HCT116 (cell line): ENCODE data around the gene BMERB1. TPM values are rescaled to one million over a fixed set of nuclear protein-coding genes. Genes with fewer than 3 reads are reported as not detected.

Source experiments
- ATAC-seq: fragments of 200-7000 bp; cut with Tn5 transposase; 2 replicates; pipeline ENCODE4 v1.9.1; 2020; ENCODE audit warnings: mild to moderate bottlenecking, moderate library complexity
- BruUV-seq: library from RNA; stranded (reverse); fragments of 400-500 nt; replicated peaks from 2 replicates; lab custom pipeline; 2021; lab: Mats Ljungman, UMichigan
- CTCF ChIA-PET: fragments of 300-600 bp; sonication (Branson Sonifier 250); formaldehyde crosslinking; loops from one replicate; lab custom pipeline; 2021; ENCODE audit warnings: antibody characterized with exemption; lab: Charles Lee
- POLR2A ChIA-PET: fragments of 300-600, 350-600 bp; sonication (Branson Sonifier 250); formaldehyde crosslinking; loops from one replicate; lab custom pipeline; 2021; ENCODE audit warnings: antibody characterized with exemption; lab: Charles Lee
- RAD21 ChIA-PET, 2 experiments: fragments of 300-600 bp; sonication (Branson Sonifier 250); formaldehyde crosslinking; loops; one replicate each; lab custom pipeline; 2023; ENCODE audit warnings: low total read pairs in 2 of 2; ENCODE audit not compliant: uncharacterized antibody in 2 of 2, unreplicated experiment in 2 of 2, low non-redundant PET in 1 of 2; lab: Charles Lee
- DNase-seq: peaks from one replicate; pipeline ENCODE4 v3.0.0-alpha.2; 2010; ENCODE audit warnings: low read depth, low spot score
- H2AFZ ChIP-seq: fragments of 200-600 bp; shearing (Covaris generic), sonication (generic); 2 replicates; pipeline ENCODE4 v1.6.1; 2017; ENCODE audit warnings: low read depth, mixed run types, mixed read lengths, antibody characterized with exemption, low read length; ENCODE audit not compliant: poor library complexity, severe bottlenecking
- H3K27ac ChIP-seq: 2 replicates; pipeline ENCODE4 v1.5.1; 2012; ENCODE audit warnings: low read depth, low read length
- H3K27me3 ChIP-seq: fragments of 200-600 bp; sonication (generic); 2 replicates; pipeline ENCODE4 v1.6.1; 2016; ENCODE audit warnings: mixed run types, low read length, mixed read lengths; ENCODE audit not compliant: insufficient read depth
- H3K36me3 ChIP-seq, 2 experiments: fragments of 200-500 bp in 1 of 2; fragments of 200-600 bp in 1 of 2; sonication (Bioruptor generic) in 1 of 2; sonication (generic) in 1 of 2; 2 replicates each; pipeline versions ENCODE4 v1.5.1 to v1.6.1; 2014 to 2016; ENCODE audit warnings: low read length in 2 of 2, inconsistent platforms in 1 of 2, mixed read lengths in 1 of 2, mixed run types in 1 of 2; ENCODE audit not compliant: insufficient read depth in 2 of 2, control insufficient read depth in 1 of 2
- H3K4me1 ChIP-seq, 2 experiments: fragments of 200-600 bp in 1 of 2; sonication (generic) in 1 of 2; 2 replicates each; pipeline versions ENCODE4 v1.5.1 to v1.6.1; 2012 to 2017; ENCODE audit warnings: low read length in 2 of 2, inconsistent platforms in 1 of 2, mild to moderate bottlenecking in 1 of 2, mixed read lengths in 1 of 2, mixed run types in 1 of 2, moderate library complexity in 1 of 2; ENCODE audit not compliant: insufficient read depth in 2 of 2, control insufficient read depth in 1 of 2
- H3K4me2 ChIP-seq: fragments of 200-600 bp; sonication (generic); 2 replicates; pipeline ENCODE4 v1.6.1; 2017; ENCODE audit warnings: mixed run types, low read length, mixed read lengths
- H3K4me3 ChIP-seq, 2 experiments: fragments of 200-600 bp in 1 of 2; sonication (generic) in 1 of 2; replicated peaks in 1 of 2; 2 replicates each; pipeline ENCODE4 v1.5.1; 2011 to 2016; ENCODE audit warnings: low read length in 2 of 2, control low read depth in 1 of 2, low read depth in 1 of 2, mild to moderate bottlenecking in 1 of 2, mixed read lengths in 1 of 2, mixed run types in 1 of 2
- H3K79me2 ChIP-seq: fragments of 200-600 bp; sonication (generic); 2 replicates; pipeline ENCODE4 v1.6.1; 2017; ENCODE audit warnings: mild to moderate bottlenecking, mixed run types, low read length, moderate library complexity, mixed read lengths; ENCODE audit not compliant: insufficient read depth
- H3K9ac ChIP-seq: fragments of 200-600 bp; sonication (generic); 2 replicates; pipeline ENCODE4 v1.6.1; 2016; ENCODE audit warnings: low read length, mixed read lengths
- H3K9me2 ChIP-seq: fragments of 200-600 bp; sonication (generic), shearing (Covaris generic); 2 replicates; pipeline ENCODE4 v1.6.1; 2017; ENCODE audit warnings: mixed run types, mild to moderate bottlenecking, moderate library complexity; ENCODE audit not compliant: insufficient read depth
- H3K9me3 ChIP-seq, 2 experiments: fragments of 200-500 bp in 1 of 2; fragments of 200-600 bp in 1 of 2; sonication (Bioruptor generic) in 1 of 2; sonication (generic) in 1 of 2; 2 replicates each; pipeline ENCODE4 v1.6.1; 2014 to 2017; ENCODE audit warnings: low read length in 2 of 2, mixed read lengths in 2 of 2, inconsistent platforms in 1 of 2, low read depth in 1 of 2, mild to moderate bottlenecking in 1 of 2, mixed run types in 1 of 2, moderate library complexity in 1 of 2; ENCODE audit not compliant: control insufficient read depth in 1 of 2, insufficient read depth in 1 of 2
- H4K20me1 ChIP-seq: fragments of 200-600 bp; sonication (generic), shearing (Covaris generic); 2 replicates; pipeline ENCODE4 v1.6.1; 2017; ENCODE audit warnings: mixed run types, mild to moderate bottlenecking, moderate library complexity; ENCODE audit not compliant: insufficient read depth
- CBX3 ChIP-seq: IDR thresholded peaks from 2 replicates; pipeline ENCODE4 v1.6.1; 2012; ENCODE audit warnings: low read depth
- CEBPB ChIP-seq: IDR thresholded peaks from 2 replicates; pipeline ENCODE4 v1.6.1; 2012; ENCODE audit warnings: low read depth
- EGR1 ChIP-seq: IDR thresholded peaks from 2 replicates; pipeline ENCODE4 v1.6.1; 2012; ENCODE audit warnings: low read depth
- ELF1 ChIP-seq: IDR thresholded peaks from 2 replicates; pipeline ENCODE4 v1.6.1; 2012; ENCODE audit warnings: low read depth, borderline replicate concordance
- EZH2 ChIP-seq: fragments of 200-600 bp; sonication (generic); IDR thresholded peaks from 2 replicates; pipeline ENCODE4 v1.6.1; 2017; ENCODE audit warnings: antibody characterized with exemption, mixed run types
- JUND ChIP-seq: IDR thresholded peaks from 2 replicates; pipeline ENCODE4 v1.6.1; 2012
- POLR2A ChIP-seq: IDR thresholded peaks from 2 replicates; pipeline ENCODE4 v1.7.0; 2011; ENCODE audit warnings: borderline replicate concordance; ENCODE audit not compliant: insufficient read depth, insufficient read length; ENCODE audit errors: extremely low read depth
- RAD21 ChIP-seq: IDR thresholded peaks from 2 replicates; pipeline ENCODE4 v1.6.1; 2012; ENCODE audit warnings: low read depth, mild to moderate bottlenecking
- SIN3A ChIP-seq: IDR thresholded peaks from 2 replicates; pipeline ENCODE4 v1.6.1; 2012; ENCODE audit warnings: low read depth
- SP1 ChIP-seq: IDR thresholded peaks from 2 replicates; pipeline ENCODE4 v1.6.1; 2012; ENCODE audit warnings: low read depth
- YY1 ChIP-seq: IDR thresholded peaks from 2 replicates; pipeline ENCODE4 v1.6.1; 2011; ENCODE audit warnings: low read length, low read depth, moderate library complexity, mild to moderate bottlenecking; ENCODE audit not compliant: insufficient replicate concordance; ENCODE audit errors: extremely low read depth
- ZFX ChIP-seq: fragments of 450-650 bp; IDR thresholded peaks from 2 replicates; pipeline ENCODE4 v1.6.1; 2017
- intact Hi-C: fragments of 100-400 bp; cut with micrococcal nuclease; formaldehyde crosslinking; loops from 2 replicates; pipeline ENCODE4 v1.10.0; 2022
- total RNA-seq: library from RNA; stranded (reverse); gene quantifications from one replicate; pipeline ENCODE4 v1.2.1, GENCODE V29; 2021; ENCODE audit not compliant: unreplicated experiment
- TF ChIP-seq, protein P1 (sequence below): IDR thresholded peaks from 2 replicates; pipeline ENCODE4 v1.6.1; 2011; ENCODE audit warnings: mild to moderate bottlenecking, low read length, moderate library complexity; ENCODE audit not compliant: insufficient replicate concordance; ENCODE audit errors: extremely low read depth
- TF ChIP-seq, protein P2 (sequence below), 3 experiments: fragments of 200-600 bp in 1 of 3; sonication (generic) in 1 of 3; IDR thresholded peaks in 2 of 3; conservative IDR thresholded peaks in 1 of 3; 2 replicates each; pipeline ENCODE4 v1.5.1; 2012 to 2017; ENCODE audit warnings: low read depth in 2 of 3, low read length in 2 of 3, antibody characterized with exemption in 1 of 3, borderline replicate concordance in 1 of 3, control low read depth in 1 of 3, mild to moderate bottlenecking in 1 of 3, mixed read lengths in 1 of 3, mixed run types in 1 of 3, moderate library complexity in 1 of 3; ENCODE audit not compliant: insufficient read depth in 1 of 3
- TF ChIP-seq, protein P3 (sequence below): IDR thresholded peaks from 2 replicates; pipeline ENCODE4 v1.6.1; 2012; ENCODE audit warnings: low read depth
- TF ChIP-seq, protein P4 (sequence below): IDR thresholded peaks from 2 replicates; pipeline ENCODE4 v1.6.1; 2012

Gene BMERB1
- total RNA-seq, 1 experiment from 2014 or later = 43.6 TPM

DNA sequence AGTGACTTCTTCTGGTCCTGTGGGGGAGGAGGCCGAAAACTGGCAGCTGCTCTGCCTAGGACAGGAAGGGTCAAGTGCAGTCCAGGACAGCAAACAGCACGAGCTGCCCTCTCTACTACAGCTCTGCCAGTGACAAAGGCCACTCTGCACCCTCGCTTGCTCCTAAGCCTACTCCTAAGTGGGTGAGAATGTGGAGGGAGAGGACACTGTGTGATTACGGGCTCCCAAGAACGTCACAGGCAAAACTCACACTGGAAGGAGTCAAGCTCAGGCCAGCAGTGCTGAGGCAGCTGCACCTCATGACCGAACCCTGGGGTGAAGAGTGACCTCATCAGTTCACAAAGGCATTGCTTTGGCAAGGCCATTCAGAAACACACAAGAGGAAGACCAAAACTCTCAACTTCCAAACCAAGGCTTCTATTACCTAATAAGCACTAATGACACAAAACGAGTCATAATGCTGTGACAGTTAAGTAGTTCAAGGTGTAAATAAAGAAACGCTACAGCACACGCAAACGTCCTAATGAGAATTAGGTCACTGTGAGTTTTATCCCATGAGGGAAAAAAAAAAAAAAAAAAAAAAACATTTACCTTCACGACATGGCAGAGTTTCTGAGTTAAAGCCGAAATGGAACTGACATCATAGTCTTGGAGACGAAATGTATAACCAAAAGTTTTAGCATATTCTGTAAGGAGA, 173.5 kb downstream of the BMERB1 start:
- ATAC-seq = no peak
- TF ChIP-seq POLR2A (no peak), EZH2 (no peak), JUND (no peak), SP1 (no peak), CEBPB (no peak), EGR1 (no peak), CBX3 (no peak), ZFX (no peak), YY1 (no peak), RAD21 (no peak), ELF1 (no peak), SIN3A (no peak)
- TF ChIP-seq, protein P1, sequence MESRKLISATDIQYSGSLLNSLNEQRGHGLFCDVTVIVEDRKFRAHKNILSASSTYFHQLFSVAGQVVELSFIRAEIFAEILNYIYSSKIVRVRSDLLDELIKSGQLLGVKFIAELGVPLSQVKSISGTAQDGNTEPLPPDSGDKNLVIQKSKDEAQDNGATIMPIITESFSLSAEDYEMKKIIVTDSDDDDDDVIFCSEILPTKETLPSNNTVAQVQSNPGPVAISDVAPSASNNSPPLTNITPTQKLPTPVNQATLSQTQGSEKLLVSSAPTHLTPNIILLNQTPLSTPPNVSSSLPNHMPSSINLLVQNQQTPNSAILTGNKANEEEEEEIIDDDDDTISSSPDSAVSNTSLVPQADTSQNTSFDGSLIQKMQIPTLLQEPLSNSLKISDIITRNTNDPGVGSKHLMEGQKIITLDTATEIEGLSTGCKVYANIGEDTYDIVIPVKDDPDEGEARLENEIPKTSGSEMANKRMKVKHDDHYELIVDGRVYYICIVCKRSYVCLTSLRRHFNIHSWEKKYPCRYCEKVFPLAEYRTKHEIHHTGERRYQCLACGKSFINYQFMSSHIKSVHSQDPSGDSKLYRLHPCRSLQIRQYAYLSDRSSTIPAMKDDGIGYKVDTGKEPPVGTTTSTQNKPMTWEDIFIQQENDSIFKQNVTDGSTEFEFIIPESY = no peak
- TF ChIP-seq, protein P2, sequence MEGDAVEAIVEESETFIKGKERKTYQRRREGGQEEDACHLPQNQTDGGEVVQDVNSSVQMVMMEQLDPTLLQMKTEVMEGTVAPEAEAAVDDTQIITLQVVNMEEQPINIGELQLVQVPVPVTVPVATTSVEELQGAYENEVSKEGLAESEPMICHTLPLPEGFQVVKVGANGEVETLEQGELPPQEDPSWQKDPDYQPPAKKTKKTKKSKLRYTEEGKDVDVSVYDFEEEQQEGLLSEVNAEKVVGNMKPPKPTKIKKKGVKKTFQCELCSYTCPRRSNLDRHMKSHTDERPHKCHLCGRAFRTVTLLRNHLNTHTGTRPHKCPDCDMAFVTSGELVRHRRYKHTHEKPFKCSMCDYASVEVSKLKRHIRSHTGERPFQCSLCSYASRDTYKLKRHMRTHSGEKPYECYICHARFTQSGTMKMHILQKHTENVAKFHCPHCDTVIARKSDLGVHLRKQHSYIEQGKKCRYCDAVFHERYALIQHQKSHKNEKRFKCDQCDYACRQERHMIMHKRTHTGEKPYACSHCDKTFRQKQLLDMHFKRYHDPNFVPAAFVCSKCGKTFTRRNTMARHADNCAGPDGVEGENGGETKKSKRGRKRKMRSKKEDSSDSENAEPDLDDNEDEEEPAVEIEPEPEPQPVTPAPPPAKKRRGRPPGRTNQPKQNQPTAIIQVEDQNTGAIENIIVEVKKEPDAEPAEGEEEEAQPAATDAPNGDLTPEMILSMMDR (IDR thresholded peaks at IDR 0.05 in 2 of 3, conservative IDR thresholded peaks at IDR 0.05 in 1 of 3; ENCODE audit: borderline replicate concordance in 1 of 3, insufficient read depth in 1 of 3, low read depth in 2 of 3, low read length in 2 of 3) = no peak
- TF ChIP-seq, protein P3, sequence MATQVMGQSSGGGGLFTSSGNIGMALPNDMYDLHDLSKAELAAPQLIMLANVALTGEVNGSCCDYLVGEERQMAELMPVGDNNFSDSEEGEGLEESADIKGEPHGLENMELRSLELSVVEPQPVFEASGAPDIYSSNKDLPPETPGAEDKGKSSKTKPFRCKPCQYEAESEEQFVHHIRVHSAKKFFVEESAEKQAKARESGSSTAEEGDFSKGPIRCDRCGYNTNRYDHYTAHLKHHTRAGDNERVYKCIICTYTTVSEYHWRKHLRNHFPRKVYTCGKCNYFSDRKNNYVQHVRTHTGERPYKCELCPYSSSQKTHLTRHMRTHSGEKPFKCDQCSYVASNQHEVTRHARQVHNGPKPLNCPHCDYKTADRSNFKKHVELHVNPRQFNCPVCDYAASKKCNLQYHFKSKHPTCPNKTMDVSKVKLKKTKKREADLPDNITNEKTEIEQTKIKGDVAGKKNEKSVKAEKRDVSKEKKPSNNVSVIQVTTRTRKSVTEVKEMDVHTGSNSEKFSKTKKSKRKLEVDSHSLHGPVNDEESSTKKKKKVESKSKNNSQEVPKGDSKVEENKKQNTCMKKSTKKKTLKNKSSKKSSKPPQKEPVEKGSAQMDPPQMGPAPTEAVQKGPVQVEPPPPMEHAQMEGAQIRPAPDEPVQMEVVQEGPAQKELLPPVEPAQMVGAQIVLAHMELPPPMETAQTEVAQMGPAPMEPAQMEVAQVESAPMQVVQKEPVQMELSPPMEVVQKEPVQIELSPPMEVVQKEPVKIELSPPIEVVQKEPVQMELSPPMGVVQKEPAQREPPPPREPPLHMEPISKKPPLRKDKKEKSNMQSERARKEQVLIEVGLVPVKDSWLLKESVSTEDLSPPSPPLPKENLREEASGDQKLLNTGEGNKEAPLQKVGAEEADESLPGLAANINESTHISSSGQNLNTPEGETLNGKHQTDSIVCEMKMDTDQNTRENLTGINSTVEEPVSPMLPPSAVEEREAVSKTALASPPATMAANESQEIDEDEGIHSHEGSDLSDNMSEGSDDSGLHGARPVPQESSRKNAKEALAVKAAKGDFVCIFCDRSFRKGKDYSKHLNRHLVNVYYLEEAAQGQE = no peak
- TF ChIP-seq, protein P4, sequence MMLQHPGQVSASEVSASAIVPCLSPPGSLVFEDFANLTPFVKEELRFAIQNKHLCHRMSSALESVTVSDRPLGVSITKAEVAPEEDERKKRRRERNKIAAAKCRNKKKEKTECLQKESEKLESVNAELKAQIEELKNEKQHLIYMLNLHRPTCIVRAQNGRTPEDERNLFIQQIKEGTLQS = no peak
- RAD21 ChIA-PET = no interaction called here

More for the DNA sequence above, 173.5 kb downstream of the BMERB1 start:
- Histone ChIP-seq H3K79me2 (no peaks in the 10 kb centered on the region), H3K4me1 (peaks cover 0 to 5% of the 10 kb centered on the region in 2 experiments; a peak in 1 of 4 replicates), H3K4me3 (no peak overlapping the region), H3K27me3 (no peaks in the 10 kb centered on the region), H3K9ac (no peak overlapping the region), H3K36me3 (peaks cover 20 to 26% of the 10 kb centered on the region in 2 experiments), H2AFZ (no peak overlapping the region), H3K4me2 (no peak overlapping the region), H3K9me3 (no peaks in the 10 kb centered on the region), H3K9me2 (no peaks in the 10 kb centered on the region), H3K27ac (no peak overlapping the region), H4K20me1 (no peaks in the 10 kb centered on the region)
- ChIA-PET CTCF (no interaction called here), POLR2A (no interaction called here)
- intact Hi-C loops = no loop called here
- no peak for DNase-seq
- BruUV-seq = no TSS peak
